Stimulated activated naive B cell treated with anti-CD40 and anti-IgM and Interleukin-4, amounts not matched to agents 10 μg/mL and 1 μg/mL and 100 μg/mL, for 72 hours (primary cell): ENCODE data around the gene HHIPL1.
"Not testable (repeated sequence)": the region's sequence is repeated elsewhere in the genome, so short reads cannot be mapped to it uniquely, and the experiment has no call there.

ENCODE experiments used
- ATAC-seq, 2 donors: fragments of 150-1000 bp; cut with Tn5 transposase; replicated peaks; 2 replicates each; pipeline ENCODE4 v1.10.0; 2021; ENCODE audit warnings: moderate library complexity in 1 of 2
- DNase-seq: peaks from one replicate; pipeline ENCODE4 v3.0.0; 2021
- H3K27ac Mint-ChIP-seq: one replicate; pipeline ENCODE4 v1.8.0; 2022; ENCODE audit warnings: mild to moderate bottlenecking, mixed read lengths
- H3K27me3 Mint-ChIP-seq, 2 donors: one replicate each; pipeline ENCODE4 v1.8.0; 2022; ENCODE audit warnings: mixed read lengths in 2 of 2
- H3K36me3 Mint-ChIP-seq, 2 donors: one replicate each; pipeline ENCODE4 v1.8.0; 2022; ENCODE audit warnings: mixed read lengths in 2 of 2, mild to moderate bottlenecking in 1 of 2
- H3K4me1 Mint-ChIP-seq, 2 donors: one replicate each; pipeline ENCODE4 v1.8.0; 2022; ENCODE audit warnings: mixed read lengths in 2 of 2, mild to moderate bottlenecking in 1 of 2
- H3K4me3 Mint-ChIP-seq, 2 donors: one replicate each; pipeline ENCODE4 v1.8.0; 2022; ENCODE audit warnings: mild to moderate bottlenecking in 2 of 2, mixed read lengths in 2 of 2, moderate library complexity in 1 of 2
- H3K9me3 Mint-ChIP-seq, 2 donors: one replicate each; pipeline ENCODE4 v1.8.0; 2022; ENCODE audit warnings: mixed read lengths in 2 of 2, mild to moderate bottlenecking in 1 of 2

The HHIPL1 gene

DNA sequence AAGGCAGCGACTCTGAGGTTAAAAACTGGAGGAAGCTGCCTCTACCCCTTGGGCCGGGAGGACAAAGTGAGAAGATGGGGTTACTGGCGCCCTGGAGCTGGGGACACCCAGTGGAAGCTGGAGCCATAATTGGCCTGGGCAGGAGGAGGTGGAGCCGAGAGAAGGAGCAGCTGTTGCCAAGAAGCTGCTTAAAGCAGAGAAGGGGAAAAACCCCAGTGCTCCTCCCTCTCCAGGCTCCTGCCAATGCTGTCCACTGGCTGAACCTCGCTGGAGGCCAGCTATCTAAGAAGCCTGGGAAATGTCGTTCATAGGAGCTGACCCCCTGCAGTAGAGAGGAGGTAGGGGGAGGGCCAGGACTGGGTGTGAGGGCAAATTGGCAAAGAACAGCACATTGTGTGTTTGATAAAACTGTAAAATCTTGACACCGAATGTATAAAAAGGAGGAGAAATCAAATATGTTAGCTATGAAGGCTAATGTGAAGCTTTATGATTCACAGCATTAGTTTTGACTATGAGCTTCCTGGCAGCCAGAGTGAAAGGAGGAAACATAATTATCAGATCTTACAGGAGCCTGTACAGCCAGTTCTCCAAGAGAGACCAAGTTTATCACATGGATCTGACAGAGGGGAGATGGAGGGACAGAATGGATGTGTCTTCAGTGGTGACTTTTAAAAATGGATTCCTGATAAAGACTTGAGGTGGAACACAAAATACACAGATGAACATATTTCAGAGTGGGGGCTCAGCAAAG is 9.5 kb downstream of the HHIPL1 start:
- ATAC-seq (no peak), DNase-seq (no peak)
- H3K9me3 Mint-ChIP-seq, result no peaks in the 10 kb centered on the region
- H3K36me3 Mint-ChIP-seq, result no peaks in the 10 kb centered on the region
- H3K27me3 Mint-ChIP-seq, result peaks cover 54 to 69% of the 10 kb centered on the region in 2 donors
- peaks cover 0 to 3% of the 10 kb centered on the region in 2 donors for H3K4me1 Mint-ChIP-seq
- no peak overlapping the region for H3K27ac Mint-ChIP-seq
- H3K4me3 Mint-ChIP-seq, result no peak overlapping the region

DNA sequence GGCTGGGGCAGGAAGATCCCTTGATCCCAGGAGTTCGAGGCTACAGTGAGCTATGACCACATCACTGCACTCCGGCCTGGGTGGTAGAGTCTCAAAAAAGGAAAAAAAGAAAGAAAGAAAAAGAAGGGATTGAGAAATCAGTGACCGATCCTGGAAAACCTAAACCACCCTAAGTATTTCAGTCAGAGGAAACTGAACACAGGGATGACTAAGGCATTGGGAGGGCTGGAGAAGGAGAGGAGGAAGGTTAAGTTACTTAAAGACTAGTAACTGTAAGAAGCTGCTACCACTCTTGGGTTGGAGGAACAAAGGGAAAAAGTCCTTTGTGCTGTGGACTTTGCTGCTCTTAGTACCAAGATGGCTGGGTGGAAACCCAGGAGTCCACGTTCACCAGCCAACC is 10.6 kb downstream of the HHIPL1 start:
- no peak overlapping the region for H3K4me3 Mint-ChIP-seq
- peaks cover 54 to 67% of the 10 kb centered on the region in 2 donors for H3K27me3 Mint-ChIP-seq
- peaks cover 6% of the 10 kb centered on the region in 2 donors for H3K4me1 Mint-ChIP-seq
- no peak for ATAC-seq
- H3K27ac Mint-ChIP-seq, result no peak overlapping the region
- no peak for DNase-seq
- H3K9me3 Mint-ChIP-seq, result no peaks in the 10 kb centered on the region
- no peaks in the 10 kb centered on the region for H3K36me3 Mint-ChIP-seq

DNA sequence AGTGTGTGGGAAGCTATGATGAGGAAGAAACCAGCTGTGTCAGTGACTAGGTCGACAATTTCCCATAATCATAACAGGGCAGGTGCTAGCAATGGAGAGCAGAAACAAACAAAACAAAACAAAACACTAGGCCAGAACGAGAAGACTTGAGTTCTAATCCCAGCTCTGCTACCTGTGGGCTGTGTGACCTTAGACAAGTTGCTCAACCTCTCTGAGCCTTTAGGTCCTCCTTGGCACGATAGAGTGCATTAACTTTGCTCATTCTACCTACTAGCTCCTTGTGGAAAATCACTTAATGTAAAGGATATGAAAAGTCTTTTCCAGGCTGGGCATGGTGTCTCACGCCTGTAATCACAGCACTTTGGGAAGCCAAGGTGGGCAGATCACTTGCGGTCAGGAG is 11.2 kb downstream of the HHIPL1 start:
- Mint-ChIP-seq H3K36me3 (no peaks in the 10 kb centered on the region), H3K27me3 (peaks cover 50 to 67% of the 10 kb centered on the region in 2 donors), H3K9me3 (no peaks in the 10 kb centered on the region), H3K4me3 (no peak overlapping the region), H3K27ac (no peak overlapping the region), H3K4me1 (peaks cover 6% of the 10 kb centered on the region in 2 donors)
- ATAC-seq (no peak), DNase-seq (no peak)

DNA sequence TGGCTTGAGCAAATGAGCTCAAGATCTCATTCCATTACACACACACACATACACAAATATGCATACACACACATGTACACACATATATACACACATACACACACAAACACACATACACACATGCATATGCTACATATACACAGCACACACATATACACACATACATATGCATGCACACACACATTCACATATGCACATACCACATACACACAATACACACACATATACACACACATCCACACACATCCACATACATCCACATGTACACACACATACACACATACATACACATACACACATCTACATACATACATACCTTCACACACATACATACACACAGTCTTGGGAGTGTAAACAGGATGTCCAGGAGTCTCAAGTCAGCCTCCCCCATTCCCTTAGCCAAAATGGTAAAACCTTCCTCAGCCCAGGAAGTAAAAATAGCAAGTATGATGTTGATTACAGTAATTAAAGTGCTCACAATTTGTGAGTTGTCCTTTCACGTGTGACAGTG is 12.8 kb downstream of the HHIPL1 start:
- Mint-ChIP-seq H3K9me3 (no peaks in the 10 kb centered on the region), H3K4me1 (peaks cover 6% of the 10 kb centered on the region in 2 donors), H3K4me3 (no peak overlapping the region), H3K27me3 (peaks cover 51 to 75% of the 10 kb centered on the region in 2 donors), H3K36me3 (no peaks in the 10 kb centered on the region), H3K27ac (no peak overlapping the region)
- no peak for ATAC-seq
- no peak for DNase-seq

DNA sequence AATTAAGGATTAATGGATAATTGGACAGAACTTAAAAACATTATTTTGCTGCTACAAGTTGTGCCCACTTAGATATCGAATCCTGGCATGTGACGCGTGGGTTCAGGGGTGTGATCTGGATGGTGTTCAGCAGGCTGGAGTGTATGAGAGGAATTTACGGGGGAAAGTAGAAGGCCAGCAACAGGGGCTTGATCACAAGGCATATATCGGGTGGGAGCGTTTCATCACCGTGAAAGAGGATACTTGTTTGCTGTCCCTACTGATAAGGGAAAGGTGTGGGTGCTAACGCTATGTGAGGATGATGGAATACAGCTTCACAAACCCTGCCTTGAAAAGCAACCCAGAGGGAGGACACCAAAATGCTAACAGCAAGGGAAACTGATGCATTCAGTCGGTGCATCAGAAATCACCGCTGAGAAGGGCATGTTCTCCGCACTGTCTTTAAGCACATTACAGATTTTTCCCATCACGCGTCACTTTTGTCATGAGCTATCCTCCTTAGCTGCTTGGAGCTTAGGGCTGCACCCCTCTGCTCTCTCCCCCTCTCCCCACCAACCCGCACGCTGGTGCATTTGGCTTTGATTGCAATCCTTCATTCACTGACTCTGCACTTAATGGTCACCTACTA is 13.4 kb downstream of the HHIPL1 start:
- no peak for DNase-seq

DNA sequence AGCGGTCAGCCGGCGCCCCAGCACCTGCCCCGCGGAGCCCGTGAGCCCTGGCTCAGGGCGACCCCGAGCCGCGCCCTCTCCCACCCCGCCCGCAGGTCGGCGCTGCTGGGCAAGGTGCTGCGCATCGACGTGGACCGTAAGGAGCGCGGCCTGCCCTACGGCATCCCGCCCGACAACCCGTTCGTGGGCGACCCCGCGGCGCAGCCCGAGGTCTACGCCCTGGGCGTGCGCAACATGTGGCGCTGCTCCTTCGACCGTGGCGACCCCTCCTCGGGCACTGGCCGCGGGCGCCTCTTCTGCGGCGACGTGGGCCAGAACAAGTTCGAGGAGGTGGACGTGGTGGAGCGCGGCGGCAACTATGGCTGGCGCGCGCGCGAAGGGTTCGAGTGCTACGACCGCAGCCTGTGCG is 14.4 kb downstream of the HHIPL1 start:
- Mint-ChIP-seq H3K27ac (no peak overlapping the region), H3K4me1 (peaks cover 6% of the 10 kb centered on the region in 2 donors), H3K9me3 (no peaks in the 10 kb centered on the region), H3K27me3 (peaks cover 50 to 78% of the 10 kb centered on the region in 2 donors), H3K36me3 (no peaks in the 10 kb centered on the region), H3K4me3 (no peak overlapping the region)
- no peak for DNase-seq
- no peak for ATAC-seq

More for the DNA sequence above, 13.4 kb downstream of the HHIPL1 start:
- no peak for ATAC-seq
- H3K9me3 Mint-ChIP-seq, result no peaks in the 10 kb centered on the region
- peaks cover 55 to 80% of the 10 kb centered on the region in 2 donors for H3K27me3 Mint-ChIP-seq
- H3K27ac Mint-ChIP-seq, result no peak overlapping the region
- no peak overlapping the region for H3K4me3 Mint-ChIP-seq
- H3K4me1 Mint-ChIP-seq, result peaks cover 6% of the 10 kb centered on the region in 2 donors
- H3K36me3 Mint-ChIP-seq, result no peaks in the 10 kb centered on the region

DNA sequence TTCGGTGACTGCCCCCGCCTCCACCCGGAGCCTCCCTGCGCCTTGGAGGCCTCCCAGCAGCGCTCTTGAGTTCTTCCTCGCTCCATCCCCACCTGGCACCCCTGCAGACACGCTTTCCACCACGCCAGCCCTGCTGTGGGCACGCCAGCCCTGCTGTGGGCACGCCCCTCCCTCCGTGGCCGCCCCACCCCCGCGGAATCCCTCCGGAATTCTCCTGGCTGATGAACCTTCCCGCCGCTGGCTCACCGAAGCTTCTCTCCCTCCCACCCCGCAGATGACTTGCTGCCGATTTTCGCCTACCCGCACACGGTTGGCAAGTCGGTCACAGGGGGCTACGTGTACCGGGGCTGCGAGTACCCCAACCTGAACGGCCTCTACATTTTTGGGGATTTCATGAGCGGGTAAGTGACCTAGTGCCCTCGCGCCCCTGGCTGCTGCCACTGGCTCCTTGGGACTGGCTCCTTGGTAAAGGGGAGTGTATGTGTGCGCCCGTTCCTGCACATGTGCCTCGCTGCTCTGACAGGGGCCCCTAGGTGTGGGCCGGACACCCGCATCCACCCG is 15.2 kb downstream of the HHIPL1 start:
- Mint-ChIP-seq H3K9me3 (no peaks in the 10 kb centered on the region), H3K27me3 (peaks cover 44 to 73% of the 10 kb centered on the region in 2 donors), H3K27ac (no peak overlapping the region), H3K36me3 (no peaks in the 10 kb centered on the region), H3K4me1 (peaks cover 8 to 10% of the 10 kb centered on the region in 2 donors), H3K4me3 (no peak overlapping the region)
- ATAC-seq (no peak), DNase-seq (no peak)

DNA sequence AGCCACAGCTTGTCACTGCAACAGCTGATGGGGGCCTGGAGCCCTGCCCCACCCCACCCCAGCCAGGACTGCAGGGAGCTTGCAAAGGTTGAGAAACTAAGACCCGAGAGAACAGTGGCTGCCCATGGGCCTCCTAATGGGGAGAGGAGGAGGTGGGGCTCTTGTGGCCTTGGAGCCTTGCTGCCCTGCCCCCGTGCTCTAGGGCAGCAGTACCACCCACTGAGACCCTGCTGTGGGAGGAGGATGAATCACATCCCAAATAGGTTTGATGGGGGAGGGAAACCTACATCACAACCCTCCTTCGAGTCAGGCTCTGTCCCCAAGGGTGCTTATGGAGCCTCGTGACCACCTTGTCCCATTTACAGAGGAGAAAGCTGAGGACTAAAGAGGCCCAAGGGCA is 15.9 kb downstream of the HHIPL1 start:
- Mint-ChIP-seq H3K4me1 (peaks cover 8 to 10% of the 10 kb centered on the region in 2 donors), H3K36me3 (no peaks in the 10 kb centered on the region), H3K27ac (no peak overlapping the region), H3K4me3 (no peak overlapping the region), H3K27me3 (peaks cover 40 to 66% of the 10 kb centered on the region in 2 donors), H3K9me3 (no peaks in the 10 kb centered on the region)
- DNase-seq, result no peak
- ATAC-seq, result no peak

DNA sequence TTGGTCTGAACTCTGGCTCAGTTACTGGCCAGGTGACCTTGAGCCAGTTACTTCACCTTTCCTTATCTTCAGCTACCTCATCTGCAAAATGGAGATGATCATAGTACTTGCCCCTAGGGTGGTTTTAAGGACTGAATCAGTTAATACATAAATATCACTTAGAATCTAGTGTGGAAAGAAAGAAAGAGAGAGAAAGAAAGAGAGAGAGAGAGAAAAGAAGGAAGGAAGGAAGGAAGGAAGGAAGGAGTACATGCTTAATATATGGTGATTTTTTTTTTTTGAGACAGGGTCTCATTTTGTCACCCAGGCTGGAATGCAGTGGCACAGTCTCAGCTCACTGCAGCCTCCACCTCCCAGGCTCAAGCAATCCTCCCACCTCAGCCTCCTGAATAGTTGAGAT is 16.3 kb downstream of the HHIPL1 start:
- not testable (repeated sequence) for ATAC-seq, DNase-seq, H3K9me3 Mint-ChIP-seq, H3K4me3 Mint-ChIP-seq, H3K27ac Mint-ChIP-seq, H3K36me3 Mint-ChIP-seq
- Mint-ChIP-seq H3K27me3 (peaks cover 36 to 62% of the 10 kb centered on the region in 2 donors), H3K4me1 (peaks cover 8 to 10% of the 10 kb centered on the region in 2 donors)

DNA sequence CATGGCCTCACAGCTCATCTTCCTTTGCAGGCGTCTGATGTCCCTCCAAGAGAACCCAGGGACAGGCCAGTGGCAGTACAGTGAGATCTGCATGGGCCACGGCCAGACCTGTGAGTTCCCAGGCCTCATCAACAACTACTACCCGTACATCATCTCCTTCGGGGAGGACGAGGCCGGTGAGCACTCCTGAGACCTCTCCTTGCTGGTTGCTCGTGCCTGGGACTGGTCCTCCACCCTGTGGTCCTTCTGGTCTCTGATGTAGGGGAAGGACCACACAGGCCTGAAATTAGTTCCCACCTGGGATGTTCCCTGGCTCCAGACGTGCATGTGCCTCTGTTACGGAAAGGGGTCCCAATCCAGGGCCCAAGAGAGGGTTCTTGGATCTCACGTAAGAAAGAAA is 17.9 kb downstream of the HHIPL1 start:
- ATAC-seq (no peak), DNase-seq (no peak)
- H3K4me3 Mint-ChIP-seq, result no peak overlapping the region
- no peak overlapping the region for H3K27ac Mint-ChIP-seq
- H3K36me3 Mint-ChIP-seq, result no peaks in the 10 kb centered on the region
- peaks cover 5 to 17% of the 10 kb centered on the region in 2 donors for H3K4me1 Mint-ChIP-seq
- H3K9me3 Mint-ChIP-seq, result no peaks in the 10 kb centered on the region
- H3K27me3 Mint-ChIP-seq, result peaks cover 31 to 59% of the 10 kb centered on the region in 2 donors

DNA sequence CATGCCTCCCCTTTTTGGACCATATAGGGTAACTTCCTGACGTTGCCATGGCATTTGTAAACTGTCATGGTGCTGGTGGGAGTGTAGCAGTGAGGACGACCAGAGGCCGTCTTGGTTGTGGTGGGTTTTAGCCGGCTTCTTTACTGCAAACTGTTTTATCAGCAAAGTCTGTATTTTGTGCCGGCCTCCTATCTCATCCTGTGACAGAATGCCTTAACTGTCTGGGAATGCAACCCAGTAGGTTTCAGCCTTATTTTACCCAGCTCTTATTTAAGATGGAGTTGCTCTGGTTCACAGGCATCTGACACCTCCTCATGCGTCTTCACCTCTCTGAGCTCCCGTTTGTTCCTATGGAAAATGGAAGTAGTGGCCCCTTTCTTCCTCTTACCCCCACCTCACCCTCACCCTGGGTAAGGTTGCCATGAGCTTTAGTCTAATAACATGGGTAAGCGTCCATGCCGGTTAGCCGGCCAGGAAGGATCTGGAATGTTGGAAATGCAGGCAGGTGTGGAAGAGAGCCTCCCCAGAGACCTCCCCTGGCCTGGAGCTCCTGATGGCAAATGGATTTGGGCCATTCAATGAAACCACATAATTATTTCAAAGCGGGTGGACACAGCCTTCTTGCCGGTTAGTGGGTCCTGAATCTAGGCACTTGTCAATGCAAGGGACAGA is 18.6 kb downstream of the HHIPL1 start:
- Mint-ChIP-seq H3K27me3 (peaks cover 25 to 52% of the 10 kb centered on the region in 2 donors), H3K4me3 (no peak overlapping the region), H3K9me3 (no peaks in the 10 kb centered on the region), H3K36me3 (no peaks in the 10 kb centered on the region), H3K27ac (no peak overlapping the region), H3K4me1 (peaks cover 7 to 17% of the 10 kb centered on the region in 2 donors)
- ATAC-seq, result no peak
- no peak for DNase-seq

DNA sequence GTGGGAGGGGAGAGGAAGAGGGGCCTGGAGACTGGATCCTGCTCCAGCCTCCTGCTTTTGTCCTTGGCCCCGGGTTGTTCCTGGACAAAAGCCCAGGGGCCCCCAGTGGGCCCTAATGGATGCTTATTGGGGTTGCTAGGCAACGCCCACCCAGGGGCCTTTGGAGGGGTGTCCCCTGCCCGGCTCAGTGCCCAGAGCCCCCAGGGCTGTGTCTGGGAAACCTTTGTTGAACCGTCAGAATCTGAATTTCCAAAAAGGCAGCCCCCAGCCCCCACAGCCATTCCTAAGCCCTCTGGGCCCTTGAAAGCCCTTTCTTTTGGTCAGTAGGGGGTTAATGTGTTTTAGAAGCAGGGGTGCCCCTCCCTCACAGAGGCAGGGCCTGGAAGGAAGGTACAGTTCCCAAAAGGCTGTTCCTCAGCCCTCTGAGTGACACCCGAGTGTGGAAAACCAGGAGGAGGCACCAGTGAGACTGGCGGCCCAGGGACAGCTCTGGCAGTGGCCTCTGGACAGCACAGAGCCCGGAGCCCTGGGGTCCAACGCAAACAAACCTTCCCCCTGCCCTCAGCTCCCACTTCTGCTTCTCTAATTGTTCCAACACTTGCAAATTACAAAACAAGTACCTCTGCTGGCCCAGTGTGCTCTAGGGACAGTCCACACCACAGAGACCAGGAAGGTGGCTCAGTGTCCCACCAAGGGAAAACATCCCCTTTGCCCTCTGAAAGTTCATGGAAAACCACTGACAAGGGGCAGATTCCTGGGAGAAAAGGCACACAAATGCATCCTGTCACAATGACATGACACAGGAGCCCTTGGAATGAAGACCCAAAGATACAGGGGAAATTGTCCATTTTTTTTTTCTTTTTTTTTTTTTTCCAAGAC is 19.4 kb downstream of the HHIPL1 start:
- Mint-ChIP-seq H3K27me3 (peaks cover 23 to 53% of the 10 kb centered on the region in 2 donors), H3K4me3 (no peak overlapping the region), H3K4me1 (peaks cover 7 to 17% of the 10 kb centered on the region in 2 donors), H3K9me3 (no peaks in the 10 kb centered on the region), H3K27ac (no peak overlapping the region), H3K36me3 (no peaks in the 10 kb centered on the region)
- DNase-seq (no peak), ATAC-seq (peak; percentile 27 to 34)

DNA sequence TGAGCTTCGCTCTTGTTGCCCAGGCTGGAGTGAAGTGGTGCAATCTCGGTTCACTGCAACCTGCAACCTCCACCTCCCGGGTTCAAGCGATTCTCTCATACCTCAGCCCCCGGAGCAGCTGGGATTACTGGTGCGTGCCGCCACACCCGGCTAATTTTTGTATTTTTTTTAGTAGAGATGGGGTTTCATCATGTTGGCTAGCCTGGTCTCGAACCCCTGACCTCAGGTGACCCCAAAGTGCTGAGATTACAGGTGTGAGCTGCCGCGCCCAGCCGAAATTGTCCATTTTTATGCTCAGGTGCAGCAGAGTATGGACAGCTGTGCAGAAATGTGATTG is 20.0 kb downstream of the HHIPL1 start:
- Mint-ChIP-seq H3K27ac (no peak overlapping the region), H3K36me3 (no peaks in the 10 kb centered on the region), H3K4me3 (no peak overlapping the region), H3K27me3 (peaks cover 22 to 52% of the 10 kb centered on the region in 2 donors), H3K9me3 (no peaks in the 10 kb centered on the region), H3K4me1 (peaks cover 7 to 16% of the 10 kb centered on the region in 2 donors)
- no peak for DNase-seq
- peak in 1 of 2 donors; percentile 36 for ATAC-seq
